Stomach (tissue), 4 donors: Measurements from ENCODE around the gene LHFPL6.

Experiments used
- EP300 ChIP-seq: sonication (generic); formaldehyde crosslinking; IDR thresholded peaks from one replicate; pipeline ENCODE4 v1.6.1; 2017; ENCODE audit warnings: antibody characterized with exemption
- POLR2A ChIP-seq, 4 donors: fragments of 450-650 bp; IDR thresholded peaks; one replicate each; pipeline ENCODE4 v1.6.1; 2016; ENCODE audit warnings: antibody characterized with exemption in 4 of 4, control low read depth in 2 of 4, mild to moderate bottlenecking in 1 of 4, moderate library complexity in 1 of 4
- POLR2AphosphoS5 ChIP-seq, 3 donors: sonication (generic); formaldehyde crosslinking; IDR thresholded peaks; one replicate each; pipeline ENCODE4 v1.6.1; 2016; ENCODE audit warnings: antibody characterized with exemption in 3 of 3
- TF ChIP-seq, protein P1 (sequence below), 7 experiments: fragments of 450-650 bp in 4 of 7; fragments of 200-600 bp in 3 of 7; sonication (generic) in 3 of 7; IDR thresholded peaks; one replicate each; pipeline ENCODE4 v1.5.1; 2016 to 2019; ENCODE audit warnings: antibody characterized with exemption in 7 of 7, control low read depth in 2 of 7, mild to moderate bottlenecking in 1 of 7

- TF ChIP-seq, protein P1, sequence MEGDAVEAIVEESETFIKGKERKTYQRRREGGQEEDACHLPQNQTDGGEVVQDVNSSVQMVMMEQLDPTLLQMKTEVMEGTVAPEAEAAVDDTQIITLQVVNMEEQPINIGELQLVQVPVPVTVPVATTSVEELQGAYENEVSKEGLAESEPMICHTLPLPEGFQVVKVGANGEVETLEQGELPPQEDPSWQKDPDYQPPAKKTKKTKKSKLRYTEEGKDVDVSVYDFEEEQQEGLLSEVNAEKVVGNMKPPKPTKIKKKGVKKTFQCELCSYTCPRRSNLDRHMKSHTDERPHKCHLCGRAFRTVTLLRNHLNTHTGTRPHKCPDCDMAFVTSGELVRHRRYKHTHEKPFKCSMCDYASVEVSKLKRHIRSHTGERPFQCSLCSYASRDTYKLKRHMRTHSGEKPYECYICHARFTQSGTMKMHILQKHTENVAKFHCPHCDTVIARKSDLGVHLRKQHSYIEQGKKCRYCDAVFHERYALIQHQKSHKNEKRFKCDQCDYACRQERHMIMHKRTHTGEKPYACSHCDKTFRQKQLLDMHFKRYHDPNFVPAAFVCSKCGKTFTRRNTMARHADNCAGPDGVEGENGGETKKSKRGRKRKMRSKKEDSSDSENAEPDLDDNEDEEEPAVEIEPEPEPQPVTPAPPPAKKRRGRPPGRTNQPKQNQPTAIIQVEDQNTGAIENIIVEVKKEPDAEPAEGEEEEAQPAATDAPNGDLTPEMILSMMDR (IDR thresholded peaks at IDR 0.05) = no peak
- TF ChIP-seq POLR2A (IDR thresholded peaks at IDR 0.05) (no peak), EP300 (no peak), POLR2AphosphoS5 (IDR thresholded peaks at IDR 0.05) (no peak)
Observed at GRCh38 chr13:39401046-39401705, 201.8 kb downstream of the LHFPL6 start.
